H1 (cell line): ENCODE measurements around the gene SNTG2. TPM values are rescaled to one million over a fixed set of nuclear protein-coding genes. Genes with fewer than 3 reads are reported as not detected.

Source experiments
- polyA plus RNA-seq, 7 experiments: library from polyadenylated mRNA; depleted of rRNA in 3 of 7; stranded (reverse) in 5 of 7; unstranded in 2 of 7; fragments of >200 nt in 5 of 7; fragments of 200-250 nt in 2 of 7; gene quantifications; 1 replicate in 5 of 7; 2 replicates in 1 of 7; 4 replicates in 1 of 7; pipeline versions ENCODE4 v1.2.1 to v1.2.3, GENCODE V29; 2011 to 2013; ENCODE audit warnings: missing spikeins in 2 of 7, mixed read lengths in 2 of 7
- total RNA-seq: library from RNA; stranded (reverse); fragmentation: NEBNext Ultra II Directional; extraction: Animal tissue kit (Norgen Biotek cat#: 25700); gene quantifications from 2 replicates; pipeline ENCODE4 v1.2.1, GENCODE V29; 2021
- TF ChIP-seq, protein P1 (sequence below): fragments of 300-600 bp; sonication (generic); IDR thresholded peaks from 2 replicates; pipeline ENCODE4 v1.7.1; 2012; ENCODE audit warnings: low read length, moderate library complexity, mild to moderate bottlenecking, inconsistent platforms; ENCODE audit not compliant: insufficient replicate concordance

Gene SNTG2
- total and polyA plus RNA-seq, 2 of the 8 experiments (the other 6 are each of a cell fraction or from before 2014, with no cell fraction given), result 6.6 to 18.1 TPM

- TF ChIP-seq, protein P1, sequence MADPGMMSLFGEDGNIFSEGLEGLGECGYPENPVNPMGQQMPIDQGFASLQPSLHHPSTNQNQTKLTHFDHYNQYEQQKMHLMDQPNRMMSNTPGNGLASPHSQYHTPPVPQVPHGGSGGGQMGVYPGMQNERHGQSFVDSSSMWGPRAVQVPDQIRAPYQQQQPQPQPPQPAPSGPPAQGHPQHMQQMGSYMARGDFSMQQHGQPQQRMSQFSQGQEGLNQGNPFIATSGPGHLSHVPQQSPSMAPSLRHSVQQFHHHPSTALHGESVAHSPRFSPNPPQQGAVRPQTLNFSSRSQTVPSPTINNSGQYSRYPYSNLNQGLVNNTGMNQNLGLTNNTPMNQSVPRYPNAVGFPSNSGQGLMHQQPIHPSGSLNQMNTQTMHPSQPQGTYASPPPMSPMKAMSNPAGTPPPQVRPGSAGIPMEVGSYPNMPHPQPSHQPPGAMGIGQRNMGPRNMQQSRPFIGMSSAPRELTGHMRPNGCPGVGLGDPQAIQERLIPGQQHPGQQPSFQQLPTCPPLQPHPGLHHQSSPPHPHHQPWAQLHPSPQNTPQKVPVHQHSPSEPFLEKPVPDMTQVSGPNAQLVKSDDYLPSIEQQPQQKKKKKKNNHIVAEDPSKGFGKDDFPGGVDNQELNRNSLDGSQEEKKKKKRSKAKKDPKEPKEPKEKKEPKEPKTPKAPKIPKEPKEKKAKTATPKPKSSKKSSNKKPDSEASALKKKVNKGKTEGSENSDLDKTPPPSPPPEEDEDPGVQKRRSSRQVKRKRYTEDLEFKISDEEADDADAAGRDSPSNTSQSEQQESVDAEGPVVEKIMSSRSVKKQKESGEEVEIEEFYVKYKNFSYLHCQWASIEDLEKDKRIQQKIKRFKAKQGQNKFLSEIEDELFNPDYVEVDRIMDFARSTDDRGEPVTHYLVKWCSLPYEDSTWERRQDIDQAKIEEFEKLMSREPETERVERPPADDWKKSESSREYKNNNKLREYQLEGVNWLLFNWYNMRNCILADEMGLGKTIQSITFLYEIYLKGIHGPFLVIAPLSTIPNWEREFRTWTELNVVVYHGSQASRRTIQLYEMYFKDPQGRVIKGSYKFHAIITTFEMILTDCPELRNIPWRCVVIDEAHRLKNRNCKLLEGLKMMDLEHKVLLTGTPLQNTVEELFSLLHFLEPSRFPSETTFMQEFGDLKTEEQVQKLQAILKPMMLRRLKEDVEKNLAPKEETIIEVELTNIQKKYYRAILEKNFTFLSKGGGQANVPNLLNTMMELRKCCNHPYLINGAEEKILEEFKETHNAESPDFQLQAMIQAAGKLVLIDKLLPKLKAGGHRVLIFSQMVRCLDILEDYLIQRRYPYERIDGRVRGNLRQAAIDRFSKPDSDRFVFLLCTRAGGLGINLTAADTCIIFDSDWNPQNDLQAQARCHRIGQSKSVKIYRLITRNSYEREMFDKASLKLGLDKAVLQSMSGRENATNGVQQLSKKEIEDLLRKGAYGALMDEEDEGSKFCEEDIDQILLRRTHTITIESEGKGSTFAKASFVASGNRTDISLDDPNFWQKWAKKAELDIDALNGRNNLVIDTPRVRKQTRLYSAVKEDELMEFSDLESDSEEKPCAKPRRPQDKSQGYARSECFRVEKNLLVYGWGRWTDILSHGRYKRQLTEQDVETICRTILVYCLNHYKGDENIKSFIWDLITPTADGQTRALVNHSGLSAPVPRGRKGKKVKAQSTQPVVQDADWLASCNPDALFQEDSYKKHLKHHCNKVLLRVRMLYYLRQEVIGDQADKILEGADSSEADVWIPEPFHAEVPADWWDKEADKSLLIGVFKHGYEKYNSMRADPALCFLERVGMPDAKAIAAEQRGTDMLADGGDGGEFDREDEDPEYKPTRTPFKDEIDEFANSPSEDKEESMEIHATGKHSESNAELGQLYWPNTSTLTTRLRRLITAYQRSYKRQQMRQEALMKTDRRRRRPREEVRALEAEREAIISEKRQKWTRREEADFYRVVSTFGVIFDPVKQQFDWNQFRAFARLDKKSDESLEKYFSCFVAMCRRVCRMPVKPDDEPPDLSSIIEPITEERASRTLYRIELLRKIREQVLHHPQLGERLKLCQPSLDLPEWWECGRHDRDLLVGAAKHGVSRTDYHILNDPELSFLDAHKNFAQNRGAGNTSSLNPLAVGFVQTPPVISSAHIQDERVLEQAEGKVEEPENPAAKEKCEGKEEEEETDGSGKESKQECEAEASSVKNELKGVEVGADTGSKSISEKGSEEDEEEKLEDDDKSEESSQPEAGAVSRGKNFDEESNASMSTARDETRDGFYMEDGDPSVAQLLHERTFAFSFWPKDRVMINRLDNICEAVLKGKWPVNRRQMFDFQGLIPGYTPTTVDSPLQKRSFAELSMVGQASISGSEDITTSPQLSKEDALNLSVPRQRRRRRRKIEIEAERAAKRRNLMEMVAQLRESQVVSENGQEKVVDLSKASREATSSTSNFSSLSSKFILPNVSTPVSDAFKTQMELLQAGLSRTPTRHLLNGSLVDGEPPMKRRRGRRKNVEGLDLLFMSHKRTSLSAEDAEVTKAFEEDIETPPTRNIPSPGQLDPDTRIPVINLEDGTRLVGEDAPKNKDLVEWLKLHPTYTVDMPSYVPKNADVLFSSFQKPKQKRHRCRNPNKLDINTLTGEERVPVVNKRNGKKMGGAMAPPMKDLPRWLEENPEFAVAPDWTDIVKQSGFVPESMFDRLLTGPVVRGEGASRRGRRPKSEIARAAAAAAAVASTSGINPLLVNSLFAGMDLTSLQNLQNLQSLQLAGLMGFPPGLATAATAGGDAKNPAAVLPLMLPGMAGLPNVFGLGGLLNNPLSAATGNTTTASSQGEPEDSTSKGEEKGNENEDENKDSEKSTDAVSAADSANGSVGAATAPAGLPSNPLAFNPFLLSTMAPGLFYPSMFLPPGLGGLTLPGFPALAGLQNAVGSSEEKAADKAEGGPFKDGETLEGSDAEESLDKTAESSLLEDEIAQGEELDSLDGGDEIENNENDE, result no peak
Observed at GRCh38 chr2:1060987-1061386, 110.3 kb downstream of the SNTG2 start (continued).
